Effector memory CD8-positive, alpha-beta T cell (primary cell): ENCODE results near the gene NUDT14.

Source experiments
- ATAC-seq: fragments of 150-1000 bp; cut with Tn5 transposase; replicated peaks from 2 replicates; pipeline ENCODE4 v1.10.0; 2021; ENCODE audit warnings: mild to moderate bottlenecking, moderate library complexity
- DNase-seq, 3 experiments: peaks; one replicate each; pipeline ENCODE4 v3.0.0; 2021
- H3K27ac Mint-ChIP-seq, 2 donors: one replicate each; pipeline ENCODE4 v1.8.0; 2022; ENCODE audit warnings: mild to moderate bottlenecking in 2 of 2, mixed read lengths in 2 of 2, moderate library complexity in 2 of 2
- H3K27me3 Mint-ChIP-seq, 2 donors: one replicate each; pipeline ENCODE4 v1.8.0; 2022; ENCODE audit warnings: mixed read lengths in 2 of 2
- H3K36me3 Mint-ChIP-seq: one replicate; pipeline ENCODE4 v1.8.0; 2022; ENCODE audit warnings: mild to moderate bottlenecking, moderate library complexity, mixed read lengths; ENCODE audit not compliant: insufficient read depth
- H3K4me1 Mint-ChIP-seq, 2 donors: one replicate each; pipeline ENCODE4 v1.8.0; 2022; ENCODE audit warnings: low read depth in 2 of 2, mixed read lengths in 2 of 2
- H3K4me3 Mint-ChIP-seq, 2 donors: one replicate each; pipeline ENCODE4 v1.8.0; 2022; ENCODE audit warnings: mild to moderate bottlenecking in 2 of 2, mixed read lengths in 2 of 2, moderate library complexity in 2 of 2
- H3K9me3 Mint-ChIP-seq, 2 donors: one replicate each; pipeline ENCODE4 v1.8.0; 2022; ENCODE audit warnings: mixed read lengths in 2 of 2

The NUDT14 gene

GRCh38 chr14:105200074-105200473 is 19.0 kb upstream of the NUDT14 start:
- peaks cover 13% of the 10 kb centered on the region for H3K36me3 Mint-ChIP-seq

GRCh38 chr14:105199093-105199492 is 18.0 kb upstream of the NUDT14 start:
- DNase-seq (no peak), ATAC-seq (no peak)
- no peaks in the 10 kb centered on the region for H3K9me3 Mint-ChIP-seq
- H3K4me1 Mint-ChIP-seq: peaks cover 11 to 28% of the 10 kb centered on the region in 2 donors
- H3K4me3 Mint-ChIP-seq: no peak overlapping the region
- H3K36me3 Mint-ChIP-seq: peaks cover 11% of the 10 kb centered on the region
- no peak overlapping the region for H3K27ac Mint-ChIP-seq
- H3K27me3 Mint-ChIP-seq: peaks cover 46 to 60% of the 10 kb centered on the region in 2 donors

More at GRCh38 chr14:105200074-105200473, 19.0 kb upstream of the NUDT14 start:
- no peak overlapping the region for H3K4me3 Mint-ChIP-seq
- H3K27ac Mint-ChIP-seq: no peak overlapping the region
- peaks cover 39 to 51% of the 10 kb centered on the region in 2 donors for H3K27me3 Mint-ChIP-seq
- DNase-seq (no peak), ATAC-seq (no peak)
- H3K9me3 Mint-ChIP-seq: no peaks in the 10 kb centered on the region
- H3K4me1 Mint-ChIP-seq: peaks cover 6 to 23% of the 10 kb centered on the region in 2 donors

GRCh38 chr14:105198588-105198987 is 17.5 kb upstream of the NUDT14 start:
- H3K27ac Mint-ChIP-seq: no peak overlapping the region
- H3K9me3 Mint-ChIP-seq: no peaks in the 10 kb centered on the region
- H3K4me3 Mint-ChIP-seq: no peak overlapping the region
- peaks cover 13% of the 10 kb centered on the region for H3K36me3 Mint-ChIP-seq
- no peak for ATAC-seq
- DNase-seq: no peak
- H3K27me3 Mint-ChIP-seq: peaks cover 48 to 65% of the 10 kb centered on the region in 2 donors
- peaks cover 13 to 27% of the 10 kb centered on the region in 2 donors for H3K4me1 Mint-ChIP-seq

GRCh38 chr14:105197211-105197641 is 16.1 kb upstream of the NUDT14 start:
- Mint-ChIP-seq H3K4me1 (peaks cover 13 to 29% of the 10 kb centered on the region in 2 donors), H3K36me3 (peaks cover 7% of the 10 kb centered on the region), H3K27me3 (peaks cover 48 to 68% of the 10 kb centered on the region in 2 donors), H3K4me3 (peak overlapping the region in 1 of 2 donors; percentile 25), H3K9me3 (no peaks in the 10 kb centered on the region), H3K27ac (no peak overlapping the region)
- DNase-seq (no peak), ATAC-seq (no peak)

- Mint-ChIP-seq H3K27me3 (peaks cover 48 to 71% of the 10 kb centered on the region in 2 donors), H3K4me1 (peaks cover 13 to 24% of the 10 kb centered on the region in 2 donors)
These were observed 15.3 kb upstream of the NUDT14 start for GRCh38 chr14:105196265-105196960.

GRCh38 chr14:105195522-105196264 is 14.6 kb upstream of the NUDT14 start:
- no peak overlapping the region for H3K27ac Mint-ChIP-seq
- ATAC-seq (peak; percentile 23), DNase-seq (no peak)
- H3K4me1 Mint-ChIP-seq: peaks cover 13 to 24% of the 10 kb centered on the region in 2 donors
- H3K4me3 Mint-ChIP-seq: peak overlapping the region; percentile 27 to 48
- peaks cover 10% of the 10 kb centered on the region for H3K36me3 Mint-ChIP-seq
- no peaks in the 10 kb centered on the region for H3K9me3 Mint-ChIP-seq
- peaks cover 47 to 74% of the 10 kb centered on the region in 2 donors for H3K27me3 Mint-ChIP-seq

More at GRCh38 chr14:105196265-105196960, 15.3 kb upstream of the NUDT14 start:
- DNase-seq: no peak
- no peak for ATAC-seq
- no peak overlapping the region for H3K27ac Mint-ChIP-seq
- H3K36me3 Mint-ChIP-seq: peaks cover 10% of the 10 kb centered on the region
- no peaks in the 10 kb centered on the region for H3K9me3 Mint-ChIP-seq
- peak overlapping the region in 1 of 2 donors; percentile 27 for H3K4me3 Mint-ChIP-seq

- Mint-ChIP-seq H3K27ac (peak overlapping the region in 1 of 2 donors; percentile 68), H3K9me3 (no peaks in the 10 kb centered on the region), H3K27me3 (peaks cover 40 to 74% of the 10 kb centered on the region in 2 donors), H3K4me3 (no peak overlapping the region), H3K4me1 (peaks cover 13 to 24% of the 10 kb centered on the region in 2 donors), H3K36me3 (peaks cover 10% of the 10 kb centered on the region)
- DNase-seq: no peak
- ATAC-seq: no peak
These were observed 13.9 kb upstream of the NUDT14 start for GRCh38 chr14:105195051-105195450.

GRCh38 chr14:105193916-105194782 is 13.0 kb upstream of the NUDT14 start:
- H3K27me3 Mint-ChIP-seq: peaks cover 31 to 74% of the 10 kb centered on the region in 2 donors
- peak; percentile 41 for ATAC-seq
- H3K4me3 Mint-ChIP-seq: peak overlapping the region; percentile 10 to 42
- no peaks in the 10 kb centered on the region for H3K9me3 Mint-ChIP-seq
- H3K4me1 Mint-ChIP-seq: peaks cover 13 to 22% of the 10 kb centered on the region in 2 donors
- peak overlapping the region in 1 of 2 donors; percentile 68 for H3K27ac Mint-ChIP-seq
- peaks cover 6% of the 10 kb centered on the region for H3K36me3 Mint-ChIP-seq
- no peak for DNase-seq

- peaks cover 6% of the 10 kb centered on the region for H3K36me3 Mint-ChIP-seq
- H3K4me1 Mint-ChIP-seq: peaks cover 14 to 20% of the 10 kb centered on the region in 2 donors
- H3K9me3 Mint-ChIP-seq: peaks cover 0 to 1% of the 10 kb centered on the region in 2 donors
- ATAC-seq (peak; percentile 41), DNase-seq (no peak)
- H3K27me3 Mint-ChIP-seq: peaks cover 21 to 74% of the 10 kb centered on the region in 2 donors
- H3K27ac Mint-ChIP-seq: no peak overlapping the region
- H3K4me3 Mint-ChIP-seq: peak overlapping the region in 1 of 2 donors; percentile 40
These were observed 12.0 kb upstream of the NUDT14 start for GRCh38 chr14:105192866-105193731.

GRCh38 chr14:105187935-105188524 is 6.9 kb upstream of the NUDT14 start:
- peaks cover 0 to 60% of the 10 kb centered on the region in 2 donors for H3K27me3 Mint-ChIP-seq
- no peak overlapping the region for H3K27ac Mint-ChIP-seq
- H3K36me3 Mint-ChIP-seq: peaks cover 10% of the 10 kb centered on the region
- no peak for DNase-seq
- no peak overlapping the region for H3K4me3 Mint-ChIP-seq
- ATAC-seq: peak; percentile 26
- peaks cover 0 to 2% of the 10 kb centered on the region in 2 donors for H3K9me3 Mint-ChIP-seq
- peaks cover 5 to 6% of the 10 kb centered on the region in 2 donors for H3K4me1 Mint-ChIP-seq

- Mint-ChIP-seq H3K27ac (no peak overlapping the region), H3K9me3 (peaks cover 0 to 2% of the 10 kb centered on the region in 2 donors), H3K4me1 (peaks cover 3 to 5% of the 10 kb centered on the region in 2 donors), H3K27me3 (peaks cover 0 to 60% of the 10 kb centered on the region in 2 donors), H3K4me3 (no peak overlapping the region), H3K36me3 (peaks cover 10% of the 10 kb centered on the region)
- DNase-seq (no peak), ATAC-seq (no peak)
These were observed 6.0 kb upstream of the NUDT14 start for GRCh38 chr14:105187116-105187515.

GRCh38 chr14:105185973-105186372 is 4.9 kb upstream of the NUDT14 start:
- no peak overlapping the region for H3K4me3 Mint-ChIP-seq
- DNase-seq (no peak), ATAC-seq (no peak)
- no peak overlapping the region for H3K27ac Mint-ChIP-seq
- H3K4me1 Mint-ChIP-seq: peaks cover 3 to 5% of the 10 kb centered on the region in 2 donors
- H3K9me3 Mint-ChIP-seq: peaks cover 0 to 2% of the 10 kb centered on the region in 2 donors
- peaks cover 7% of the 10 kb centered on the region for H3K36me3 Mint-ChIP-seq
- peaks cover 0 to 53% of the 10 kb centered on the region in 2 donors for H3K27me3 Mint-ChIP-seq
